Dermis microvascular lymphatic vessel endothelial cell (primary cell): ENCODE measurements around the gene ARHGEF7. TPM values are rescaled to one million over a fixed set of nuclear protein-coding genes. Genes with fewer than 3 reads are reported as not detected.
A peak's percentile ranks its signal among the peaks of the same experiment; 100 is the strongest.
"Not testable (repeated sequence)": the region's sequence is repeated elsewhere in the genome, so short reads cannot be mapped to it uniquely, and the experiment has no call there.

Experiments used
- DNase-seq, 2 donors: peaks; one replicate each; pipeline versions ENCODE4 v3.0.0 to v3.0.0-alpha.2; 2010; ENCODE audit warnings: low read depth in 2 of 2
- total RNA-seq: library from RNA; depleted of rRNA; stranded (reverse); fragments of >200 nt; gene quantifications from 2 replicates; pipeline ENCODE4 v1.2.1, GENCODE V29; 2014

ARHGEF7 gene
- total RNA-seq, 1 donor from 2014 or later, result 250 TPM

GRCh38 chr13:111251646-111252445, 136.7 kb downstream of the ARHGEF7 start:
- peak; percentile 25 to 61 for DNase-seq

GRCh38 chr13:111252446-111253364, 137.6 kb downstream of the ARHGEF7 start:
- DNase-seq, result no peak

- DNase-seq, result no peak
Observed at GRCh38 chr13:111253365-111253872, 138.3 kb downstream of the ARHGEF7 start.

- DNase-seq, result no peak
Observed at GRCh38 chr13:111255228-111255790, 140.2 kb downstream of the ARHGEF7 start.

- DNase-seq, result no peak
Observed at GRCh38 chr13:111256458-111256857, 141.3 kb downstream of the ARHGEF7 start.

GRCh38 chr13:111256946-111257345, 141.8 kb downstream of the ARHGEF7 start:
- DNase-seq, result no peak

GRCh38 chr13:111257899-111258298, 142.8 kb downstream of the ARHGEF7 start:
- not testable (repeated sequence) for DNase-seq

GRCh38 chr13:111258637-111259036, 143.5 kb downstream of the ARHGEF7 start:
- no peak for DNase-seq

- no peak for DNase-seq
Observed at GRCh38 chr13:111259058-111259457, 143.9 kb downstream of the ARHGEF7 start.

- DNase-seq, result no peak
Observed at GRCh38 chr13:111261326-111261725, 146.2 kb downstream of the ARHGEF7 start.

- no peak for DNase-seq
Observed at GRCh38 chr13:111262281-111262680, 147.2 kb downstream of the ARHGEF7 start.

GRCh38 chr13:111262715-111263114, 147.6 kb downstream of the ARHGEF7 start:
- peak in 1 of 2 donors; percentile 26 for DNase-seq

GRCh38 chr13:111263566-111263965, 148.5 kb downstream of the ARHGEF7 start:
- no peak for DNase-seq

GRCh38 chr13:111265006-111265700, 150.0 kb downstream of the ARHGEF7 start:
- DNase-seq, result no peak

- DNase-seq, result no peak
Observed at GRCh38 chr13:111265701-111266035, 150.6 kb downstream of the ARHGEF7 start.

- no peak for DNase-seq
Observed at GRCh38 chr13:111267205-111267604, 152.1 kb downstream of the ARHGEF7 start.

GRCh38 chr13:111267784-111268183, 152.7 kb downstream of the ARHGEF7 start:
- no peak for DNase-seq

- no peak for DNase-seq
Observed at GRCh38 chr13:111269508-111269907, 154.4 kb downstream of the ARHGEF7 start.

GRCh38 chr13:111270126-111270525, 155.0 kb downstream of the ARHGEF7 start:
- no peak for DNase-seq

- no peak for DNase-seq
Observed at GRCh38 chr13:111270765-111271698, 155.9 kb downstream of the ARHGEF7 start.
